ENCODE data around the gene SP6.

The SP6 gene

DNA sequence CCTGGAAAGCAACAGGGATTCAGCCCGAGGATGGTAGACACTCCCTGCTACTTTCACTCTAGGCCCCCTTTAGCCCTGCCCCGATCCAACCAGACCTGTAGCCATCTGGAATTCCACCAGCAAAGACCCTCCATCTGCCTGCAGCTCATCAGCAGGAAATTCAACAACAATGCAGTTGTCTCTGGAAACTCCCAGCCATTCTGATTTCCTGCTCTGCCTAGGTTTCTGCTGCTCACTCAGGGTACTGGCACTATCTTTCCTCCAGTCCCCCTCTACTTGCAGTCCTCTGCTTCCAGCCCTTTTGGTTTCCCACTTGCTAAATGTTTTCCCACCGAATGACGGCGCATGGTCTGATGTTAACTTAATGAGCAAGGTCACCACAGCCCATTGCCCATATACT, 2.7 kb upstream of the SP6 start:
- no peak for DNase-seq

DNA sequence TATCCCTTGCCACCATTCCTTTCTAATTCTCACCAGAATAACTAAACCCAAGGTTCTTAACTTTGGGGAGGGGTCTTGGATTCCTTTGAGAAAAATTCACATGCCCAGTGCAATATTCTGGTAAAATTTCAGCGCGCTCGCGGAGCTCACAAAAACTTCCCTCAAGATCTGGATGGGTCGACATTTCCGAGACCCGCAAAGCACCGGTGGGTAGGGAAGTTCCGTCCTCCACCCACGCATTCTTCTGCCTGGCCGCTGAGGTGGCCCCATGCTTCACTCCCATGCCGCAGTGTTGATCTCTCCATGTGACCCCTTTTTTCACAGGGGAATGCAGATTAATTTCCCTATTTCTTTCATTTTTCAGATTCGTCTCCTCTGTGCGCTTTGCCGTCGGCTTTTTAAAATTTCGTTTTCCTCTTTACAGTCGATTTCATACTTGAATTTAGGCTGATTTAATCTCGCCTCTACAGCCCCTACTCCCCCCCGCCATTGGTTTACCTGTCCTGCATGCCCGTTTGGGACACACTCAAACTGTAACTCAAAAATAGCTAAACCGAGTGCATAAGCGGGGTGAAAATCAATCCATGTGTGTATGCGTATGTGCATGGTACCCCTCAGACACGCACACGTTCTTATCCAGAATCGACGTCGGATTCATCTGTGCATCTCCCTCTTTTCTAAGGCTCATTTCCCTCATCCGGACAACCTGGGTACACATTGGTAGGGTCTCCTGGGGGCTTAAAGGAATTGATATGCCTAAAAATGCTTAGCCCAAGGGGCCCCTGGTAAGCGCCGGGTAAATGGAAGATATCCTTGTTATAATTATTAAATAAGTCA, 1.4 kb upstream of the SP6 start:
- no peak for DNase-seq

- DNase-seq: no peak
Observed at GRCh38 chr17:47851764-47852112, 775 bp upstream of the SP6 start.

DNA sequence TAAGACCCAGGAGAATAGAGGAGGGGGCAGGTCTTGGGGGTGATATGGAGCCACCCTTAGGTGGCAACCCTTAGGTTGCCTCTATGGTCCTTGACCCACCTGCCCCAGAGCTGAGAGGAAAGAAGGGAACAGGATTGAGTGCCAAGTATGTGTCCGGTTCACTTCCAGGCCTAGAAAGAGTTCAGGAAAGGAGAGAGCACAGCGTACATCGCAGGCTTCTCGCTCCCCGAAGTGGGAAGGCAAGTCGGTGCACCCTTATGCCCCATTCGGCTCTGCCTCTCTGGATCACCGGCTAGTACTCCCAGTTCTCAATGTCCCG, 631 bp downstream of the SP6 start:
- no peak for DNase-seq

- DNase-seq: no peak
Observed at GRCh38 chr17:47848198-47848513, 2.8 kb downstream of the SP6 start.

DNA sequence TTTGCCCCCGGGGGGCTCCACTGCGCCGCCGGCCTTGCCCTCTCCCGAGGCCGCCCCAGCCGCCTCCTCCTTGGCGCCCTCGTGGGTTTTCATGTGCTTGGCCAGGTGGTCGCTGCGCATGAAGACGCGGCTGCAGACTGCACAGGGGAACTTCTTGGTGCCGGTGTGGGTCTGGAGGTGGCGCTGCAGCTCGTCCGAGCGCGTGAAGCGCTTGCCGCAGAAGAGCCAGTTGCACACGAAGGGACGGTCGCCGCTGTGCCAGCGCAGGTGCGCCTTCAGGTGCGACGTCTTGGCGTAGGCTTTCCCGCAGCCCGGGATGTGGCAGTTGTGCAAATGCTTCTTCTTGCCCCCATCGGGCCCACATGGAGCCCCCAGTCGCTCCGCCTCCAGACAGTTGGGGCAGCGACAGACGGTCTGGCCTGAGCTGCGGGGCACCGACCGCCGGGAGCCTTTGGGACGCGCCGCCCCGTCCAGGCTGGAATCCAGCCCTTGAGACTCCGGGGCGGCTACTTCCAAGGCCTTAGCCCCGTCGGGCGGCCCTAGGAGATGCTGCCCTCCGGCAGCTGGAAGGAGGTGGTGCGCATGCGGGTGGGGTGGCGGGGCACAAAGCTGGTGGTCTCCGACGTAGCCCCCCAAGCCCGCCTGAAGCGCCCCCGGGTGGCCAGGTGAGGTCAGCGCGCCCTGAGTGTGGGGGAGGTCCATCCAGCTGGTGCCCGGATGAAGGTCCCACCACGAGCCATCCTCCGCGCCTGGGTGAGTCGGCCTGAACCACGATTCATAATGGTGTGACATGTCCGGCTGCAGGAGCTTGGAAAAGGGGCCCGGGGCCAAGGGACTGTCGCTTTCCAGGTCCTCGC, 3.4 kb downstream of the SP6 start:
- no peak for DNase-seq

DNA sequence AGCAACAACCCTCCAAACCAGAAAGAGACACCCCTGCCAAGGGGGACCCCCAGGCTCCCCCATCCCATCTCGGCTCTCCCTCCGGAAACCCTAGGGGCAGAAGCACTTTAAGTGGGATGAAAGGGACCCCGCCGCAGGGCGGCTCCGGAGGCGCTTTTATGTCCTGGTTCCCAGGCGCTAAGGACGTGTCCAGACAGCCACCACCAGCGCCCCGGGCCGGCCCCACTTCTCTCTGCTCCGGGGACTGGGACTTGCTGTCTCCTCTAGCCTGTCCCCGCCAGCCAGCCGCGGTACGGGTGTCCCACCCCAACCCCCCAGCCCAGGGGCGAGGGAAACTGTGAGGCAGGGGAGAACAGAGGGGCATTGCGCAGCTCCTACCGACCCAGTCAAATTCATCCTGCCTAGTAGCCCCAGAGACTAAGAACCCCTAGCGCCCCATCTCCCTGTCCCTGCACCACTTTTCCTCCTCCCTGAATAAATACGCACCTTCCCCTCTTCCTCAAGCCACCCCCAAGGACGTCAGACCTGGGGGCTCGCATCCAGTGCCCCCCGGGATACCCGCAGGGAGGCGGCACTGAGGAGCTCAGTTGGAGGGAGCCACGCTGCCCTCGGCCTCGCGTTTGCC, 4.1 kb downstream of the SP6 start:
- no peak for DNase-seq

- DNase-seq: no peak
Observed at GRCh38 chr17:47845716-47846075, 5.3 kb downstream of the SP6 start.

DNA sequence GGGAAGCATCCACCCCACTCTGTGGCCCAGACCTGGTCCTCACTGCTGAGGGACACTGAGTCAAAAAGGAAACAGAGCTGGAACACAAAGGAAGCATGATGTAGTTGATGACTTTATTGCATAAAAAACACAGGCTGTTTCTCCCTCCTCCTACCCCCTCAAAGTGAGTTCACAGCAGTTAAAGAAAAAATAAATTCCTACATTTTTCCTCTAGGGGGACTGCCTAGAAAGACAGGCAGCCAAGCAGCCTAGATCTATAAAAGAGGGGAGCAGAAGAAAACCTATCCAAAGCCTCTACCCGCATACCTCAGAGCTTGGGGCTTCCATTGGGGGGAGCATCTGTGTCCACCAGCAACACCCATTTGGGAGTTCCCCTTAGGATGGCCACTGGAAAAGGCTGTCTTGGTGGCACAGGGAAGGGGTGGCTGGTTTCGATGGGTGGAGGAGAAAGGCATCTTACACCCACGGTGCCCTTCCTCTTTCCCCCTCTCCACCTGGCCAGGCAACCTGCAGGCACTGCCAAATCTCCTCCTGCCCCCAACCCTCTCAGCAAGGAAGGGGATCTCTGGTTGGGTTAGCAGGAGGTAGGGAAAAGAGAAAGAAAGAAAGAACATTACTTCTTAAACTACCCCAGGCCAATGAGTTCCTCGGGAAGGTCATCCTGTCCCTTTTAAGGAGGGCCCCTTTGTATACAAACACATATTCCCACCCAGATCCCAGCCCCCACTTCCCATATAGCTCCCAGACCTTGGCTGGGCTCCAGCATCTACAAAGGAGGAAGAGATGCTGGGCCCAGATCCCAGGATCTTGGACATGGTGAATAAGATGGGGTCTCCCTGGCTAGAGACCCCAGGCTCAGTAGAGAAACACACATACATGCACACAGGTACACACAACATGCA, 5.9 kb downstream of the SP6 start:
- no peak for DNase-seq

DNA sequence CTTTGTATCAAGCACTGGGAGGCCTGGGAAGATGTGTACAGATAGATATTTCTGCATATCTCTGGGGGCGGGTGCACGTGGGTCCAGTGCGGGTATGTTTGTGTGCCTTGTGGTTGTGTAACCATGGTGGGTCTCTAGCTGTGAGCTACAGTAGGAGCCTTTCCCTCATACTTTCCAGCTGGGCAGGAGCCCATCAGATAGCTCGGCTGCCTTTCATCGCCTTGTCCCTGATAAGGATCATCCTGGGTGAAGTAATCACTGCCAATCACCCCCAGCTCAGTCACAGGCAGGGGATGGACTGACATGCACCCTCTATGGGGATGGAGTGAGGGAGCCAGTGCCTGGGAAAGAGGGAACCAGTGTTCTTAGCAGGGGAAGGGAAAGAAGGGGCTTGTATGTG, 6.7 kb downstream of the SP6 start:
- no peak for DNase-seq

- DNase-seq: no peak
Observed at GRCh38 chr17:47843391-47843730, 7.6 kb downstream of the SP6 start.

DNA sequence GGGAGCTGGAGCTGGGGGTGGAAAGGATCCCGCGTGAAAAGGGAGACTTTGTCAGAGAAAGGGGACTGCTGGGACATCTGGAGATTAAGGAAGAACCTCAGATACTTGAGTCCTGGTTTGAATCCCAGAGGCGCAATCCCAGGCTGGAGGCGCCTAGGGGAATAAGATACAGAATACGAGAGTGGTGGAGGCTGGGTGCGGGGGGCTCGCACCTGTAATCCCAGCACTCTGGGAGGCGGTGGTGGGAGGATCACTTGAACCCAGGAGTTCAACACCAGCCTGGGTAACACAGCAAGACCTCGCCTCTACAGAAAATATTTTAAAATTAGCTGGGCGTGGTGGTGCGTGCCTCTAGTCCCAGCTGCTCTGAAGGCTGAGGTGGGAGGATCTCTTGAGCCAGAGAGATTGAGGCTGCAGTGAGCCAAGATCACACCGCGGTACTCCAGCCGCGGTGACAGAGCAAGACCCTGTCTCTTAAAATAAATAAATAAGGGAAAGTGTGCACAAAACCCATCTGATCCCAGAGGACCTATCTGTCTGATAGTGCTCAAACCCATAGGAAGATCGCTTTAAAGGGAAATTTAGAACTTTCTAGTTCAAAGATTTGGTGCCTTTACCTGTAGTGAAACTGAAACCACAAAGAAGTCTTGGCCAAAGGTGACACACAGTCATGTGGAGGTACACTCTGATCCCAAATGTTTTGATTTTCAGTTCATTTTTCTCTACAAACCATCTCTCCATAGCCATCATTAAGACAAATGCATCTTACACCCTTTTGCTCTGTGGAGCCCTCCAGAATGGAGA, 9.3 kb downstream of the SP6 start:
- DNase-seq: no peak

DNA sequence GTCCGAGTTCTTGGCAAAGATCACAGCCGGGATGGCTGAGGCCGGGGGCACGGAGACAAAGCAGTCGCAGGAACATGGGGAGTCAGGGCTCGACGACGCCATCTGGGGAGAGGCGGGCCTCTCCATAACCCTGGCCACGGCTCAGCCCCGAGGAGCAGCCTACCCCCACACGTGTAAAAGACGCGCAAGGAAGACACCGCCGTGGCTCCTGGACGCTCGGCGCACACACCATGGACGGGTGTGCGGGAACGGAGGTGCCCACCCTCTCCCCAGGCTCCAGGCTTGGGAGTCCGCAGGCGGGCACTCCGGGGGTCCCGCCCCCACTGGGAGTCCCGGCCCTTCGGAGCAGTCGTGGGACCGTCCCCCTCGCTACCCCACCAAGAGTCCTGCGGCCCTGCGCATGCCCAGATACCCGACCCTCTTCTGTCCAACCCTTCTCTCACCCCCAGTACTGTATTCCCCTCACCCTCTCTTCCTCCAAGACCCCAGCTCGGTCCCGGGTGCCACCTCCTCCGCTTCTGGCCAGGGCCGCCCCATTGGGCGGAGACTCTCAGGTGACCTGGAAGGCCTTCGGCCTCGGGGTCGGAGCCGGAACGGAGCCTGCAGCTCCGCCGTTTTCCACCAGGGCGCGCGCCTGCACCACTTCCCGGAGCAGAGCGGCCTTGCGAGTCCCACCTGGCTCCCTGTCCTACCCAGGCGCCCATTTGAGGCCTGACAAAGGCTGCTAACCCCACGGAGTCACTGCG, 10.0 kb downstream of the SP6 start, which contains the start of gene SCRN2:
SCRN2 (minus strand) TSS at position 532 of the 746 bp plus-strand sequence; CDS start at position 102, 430 bp downstream.
- DNase-seq: peak; percentile 76

GRCh38 chr17:47840001-47840741, 10.8 kb downstream of the SP6 start:
- no peak for DNase-seq

GRCh38 chr17:47839071-47839470, 11.9 kb downstream of the SP6 start:
- DNase-seq: no peak

- DNase-seq: no peak
Observed at GRCh38 chr17:47838636-47839035, 12.3 kb downstream of the SP6 start.

DNA sequence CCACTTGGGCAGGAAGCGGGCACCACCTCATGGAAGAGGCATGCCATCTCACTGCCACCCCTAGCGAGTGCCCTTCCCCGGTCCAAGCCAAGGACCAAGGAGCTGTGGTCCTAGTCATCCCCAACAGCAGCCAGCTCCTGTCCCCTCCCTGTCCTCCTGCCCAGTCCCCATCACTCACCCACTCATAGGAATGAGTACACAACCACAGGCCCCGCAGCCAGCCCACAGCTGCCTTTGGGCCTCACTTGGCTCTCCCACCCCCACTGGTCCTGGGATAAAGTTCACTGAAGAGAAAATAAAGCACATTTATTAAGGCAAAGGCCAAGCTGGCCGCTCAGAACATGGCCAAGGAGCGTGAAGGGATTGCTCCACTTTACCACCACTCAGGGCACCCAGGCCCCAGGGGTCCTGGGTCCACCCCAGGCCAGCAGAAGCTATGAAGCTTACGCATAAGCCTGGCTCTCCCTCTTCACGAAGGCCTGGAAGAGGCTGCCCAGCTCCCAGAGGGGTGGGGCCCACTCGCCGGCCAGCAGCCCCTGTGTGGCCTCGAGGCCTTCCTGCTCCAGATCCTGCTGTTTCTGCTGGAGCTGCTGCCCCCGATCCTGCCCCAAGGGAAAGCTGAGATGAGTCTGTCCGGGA, 13.4 kb downstream of the SP6 start:
- no peak for DNase-seq

DNA sequence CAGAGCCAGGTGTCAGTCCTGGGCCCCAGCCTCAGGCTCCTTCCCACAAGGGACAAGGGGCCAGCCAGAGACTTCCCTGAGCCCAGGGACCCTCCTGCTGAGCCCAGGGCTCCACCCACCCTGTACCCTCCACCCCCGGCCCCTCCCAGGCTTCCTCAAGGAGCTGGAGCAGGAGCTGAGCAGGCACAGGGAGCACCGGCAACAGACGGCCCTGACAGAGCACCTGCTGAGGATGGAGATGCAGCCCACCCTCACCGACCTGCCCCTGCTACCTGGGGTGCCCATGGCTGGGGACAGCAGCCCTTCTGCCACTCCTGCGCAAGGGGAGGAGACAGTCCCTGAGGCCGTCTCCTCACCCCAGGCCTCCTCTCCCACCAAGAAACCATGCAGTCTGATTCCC, 14.4 kb downstream of the SP6 start:
- no peak for DNase-seq

DNA sequence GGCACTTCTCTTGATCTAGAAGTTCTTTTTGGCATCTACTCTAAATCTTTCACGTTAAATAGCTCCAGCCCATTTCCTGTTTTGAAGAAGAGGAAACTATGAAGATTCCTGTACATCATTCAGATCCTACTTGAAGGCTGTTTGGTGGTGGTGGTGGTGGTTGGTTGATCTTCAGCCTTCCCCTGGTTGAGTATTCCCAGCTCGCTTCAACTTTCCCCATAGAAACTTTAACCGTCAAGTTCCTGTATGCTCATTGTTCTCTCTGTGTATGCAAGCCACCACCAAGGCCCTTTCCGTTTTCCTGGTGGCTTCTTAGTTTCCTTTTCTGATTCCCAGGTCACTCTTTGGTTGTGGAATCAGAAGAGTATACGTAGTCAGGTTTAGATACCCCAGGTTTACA, 16.2 kb downstream of the SP6 start:
- DNase-seq: no peak

DNA sequence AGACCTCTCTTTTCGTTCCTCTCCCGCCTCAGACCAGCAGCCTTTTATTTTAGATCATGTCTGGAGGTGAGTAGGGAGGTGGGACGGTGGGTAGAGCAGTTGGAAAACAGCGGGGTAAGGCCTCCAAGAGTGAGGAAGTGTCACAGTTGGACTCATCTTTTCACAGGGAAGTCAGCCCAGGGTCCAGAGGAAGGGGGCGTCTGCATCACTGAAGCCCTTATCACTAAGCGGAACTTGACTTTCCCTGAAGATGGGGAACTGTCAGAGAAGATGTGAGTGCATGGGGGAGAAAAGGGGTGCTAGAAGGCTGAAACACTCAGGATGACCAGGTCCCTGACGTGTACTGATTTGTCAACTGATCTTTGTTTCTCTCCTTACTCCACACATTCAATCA, 19.0 kb downstream of the SP6 start:
- no peak for DNase-seq

All from central memory CD4-positive, alpha-beta T cell (primary cell).